Measurements from ENCODE around the gene MALT1.

Gene MALT1

GRCh38 chr18:58637197-58637596, 34.1 kb upstream of the MALT1 start:
- Histone ChIP-seq H3K79me1 (ENCODE audit: low read length) (peaks cover 14% of the 10 kb centered on the region), H2BK5ac (ENCODE audit: low read depth, low read length, poor library complexity) (peak overlapping the region; percentile 44), H2BK120ac (ENCODE audit: insufficient read depth, low read length, poor library complexity) (peak overlapping the region; percentile 85), H3K4me3 (ENCODE audit: low read depth, low read length) (no peak overlapping the region), H3K4me1 (ENCODE audit: control insufficient read depth in 1 of 2, insufficient read depth in 2 of 2, low read length in 2 of 2) (peaks cover 9 to 15% of the 10 kb centered on the region in 2 experiments), H3K18ac (ENCODE audit: low read length) (no peak overlapping the region), H3K27me3 (ENCODE audit: insufficient read depth, low read length) (no peaks in the 10 kb centered on the region), H2BK12ac (ENCODE audit: low read length) (peak overlapping the region; percentile 97), H3K79me2 (ENCODE audit: control insufficient read depth, insufficient read depth, low read length, poor library complexity) (no peaks in the 10 kb centered on the region), H3K14ac (ENCODE audit: low read length) (peak overlapping the region; percentile 63), H3K23ac (ENCODE audit: low read length) (no peak overlapping the region), H3K9me3 (ENCODE audit: insufficient read depth, low read depth, low read length) (no peaks in the 10 kb centered on the region), H2AFZ (ENCODE audit: insufficient read depth, low read length, poor library complexity) (no peak overlapping the region), H3K9ac (ENCODE audit: low read length) (no peak overlapping the region), H3K4ac (ENCODE audit: low read depth, low read length) (peak overlapping the region; percentile 49), H3K4me2 (ENCODE audit: low read length) (no peak overlapping the region), H4K91ac (ENCODE audit: low read depth, low read length) (peak overlapping the region; percentile 81), H4K12ac (ENCODE audit: low read depth, low read length) (peak overlapping the region; percentile 38), H2AK5ac (ENCODE audit: low read length) (peak overlapping the region; percentile 88), H3K36me3 (ENCODE audit: control insufficient read depth in 1 of 2, insufficient read depth in 2 of 2, low read length in 2 of 2) (no peaks in the 10 kb centered on the region), H4K8ac (ENCODE audit: low read depth, low read length) (no peak overlapping the region), H3K27ac (ENCODE audit: low read depth, low read length) (no peak overlapping the region)
- DNase-seq: no peak
- no CpG with 5 or more reads among the region's 6 CpGs for WGBS (ENCODE audit: extremely low coverage, insufficient coverage, insufficient read length)

- Histone ChIP-seq H3K27me3 (ENCODE audit: insufficient read depth, low read length) (no peaks in the 10 kb centered on the region), H3K18ac (ENCODE audit: low read length) (no peak overlapping the region), H4K91ac (ENCODE audit: low read depth, low read length) (peak overlapping the region; percentile 66), H2AK5ac (ENCODE audit: low read length) (peak overlapping the region; percentile 84), H3K4me3 (ENCODE audit: low read depth, low read length) (no peak overlapping the region), H3K14ac (ENCODE audit: low read length) (peak overlapping the region; percentile 59), H3K9me3 (ENCODE audit: insufficient read depth, low read depth, low read length) (no peaks in the 10 kb centered on the region), H3K27ac (ENCODE audit: low read depth, low read length) (no peak overlapping the region), H3K4me2 (ENCODE audit: low read length) (no peak overlapping the region), H4K12ac (ENCODE audit: low read depth, low read length) (no peak overlapping the region), H2BK120ac (ENCODE audit: insufficient read depth, low read length, poor library complexity) (peak overlapping the region; percentile 47), H3K79me2 (ENCODE audit: control insufficient read depth, insufficient read depth, low read length, poor library complexity) (no peaks in the 10 kb centered on the region), H3K4me1 (ENCODE audit: control insufficient read depth in 1 of 2, insufficient read depth in 2 of 2, low read length in 2 of 2) (peaks cover 9 to 15% of the 10 kb centered on the region in 2 experiments), H2BK12ac (ENCODE audit: low read length) (peak overlapping the region; percentile 92), H4K8ac (ENCODE audit: low read depth, low read length) (no peak overlapping the region), H2BK5ac (ENCODE audit: low read depth, low read length, poor library complexity) (peak overlapping the region; percentile 52), H3K23ac (ENCODE audit: low read length) (no peak overlapping the region), H3K4ac (ENCODE audit: low read depth, low read length) (no peak overlapping the region), H3K36me3 (ENCODE audit: control insufficient read depth in 1 of 2, insufficient read depth in 2 of 2, low read length in 2 of 2) (no peaks in the 10 kb centered on the region), H2AFZ (ENCODE audit: insufficient read depth, low read length, poor library complexity) (no peak overlapping the region), H3K9ac (ENCODE audit: low read length) (no peak overlapping the region), H3K79me1 (ENCODE audit: low read length) (peaks cover 14% of the 10 kb centered on the region)
- DNase-seq: no peak
- WGBS (ENCODE audit: extremely low coverage, insufficient coverage, insufficient read length): no CpG with 5 or more reads among the region's 6 CpGs
Measured at GRCh38 chr18:58637946-58638345, 33.3 kb upstream of the MALT1 start.

- no peak overlapping the region for H4K91ac ChIP-seq (ENCODE audit: low read depth, low read length)
- H3K18ac ChIP-seq (ENCODE audit: low read length): no peak overlapping the region
- H3K14ac ChIP-seq (ENCODE audit: low read length): no peak overlapping the region
- H2BK12ac ChIP-seq (ENCODE audit: low read length): no peak overlapping the region
- H4K8ac ChIP-seq (ENCODE audit: low read depth, low read length): no peak overlapping the region
- peak in 1 of 2 donors; percentile 10 for DNase-seq
- H3K36me3 ChIP-seq (ENCODE audit: control insufficient read depth in 1 of 2, insufficient read depth in 2 of 2, low read length in 2 of 2): no peaks in the 10 kb centered on the region
- H2AFZ ChIP-seq (ENCODE audit: insufficient read depth, low read length, poor library complexity): no peak overlapping the region
- no peak overlapping the region for H3K4me2 ChIP-seq (ENCODE audit: low read length)
- no peak overlapping the region for H2AK5ac ChIP-seq (ENCODE audit: low read length)
- peaks cover 14% of the 10 kb centered on the region for H3K79me1 ChIP-seq (ENCODE audit: low read length)
- H3K9me3 ChIP-seq (ENCODE audit: insufficient read depth, low read depth, low read length): no peaks in the 10 kb centered on the region
- H3K4me3 ChIP-seq (ENCODE audit: low read depth, low read length): no peak overlapping the region
- no CpG with 5 or more reads among the region's 2 CpGs for WGBS (ENCODE audit: extremely low coverage, insufficient coverage, insufficient read length)
- H3K4ac ChIP-seq (ENCODE audit: low read depth, low read length): no peak overlapping the region
- no peak overlapping the region for H3K9ac ChIP-seq (ENCODE audit: low read length)
- H3K79me2 ChIP-seq (ENCODE audit: control insufficient read depth, insufficient read depth, low read length, poor library complexity): no peaks in the 10 kb centered on the region
- H2BK120ac ChIP-seq (ENCODE audit: insufficient read depth, low read length, poor library complexity): no peak overlapping the region
- H2BK5ac ChIP-seq (ENCODE audit: low read depth, low read length, poor library complexity): no peak overlapping the region
- H3K4me1 ChIP-seq (ENCODE audit: control insufficient read depth in 1 of 2, insufficient read depth in 2 of 2, low read length in 2 of 2): peaks cover 9 to 15% of the 10 kb centered on the region in 2 experiments
- H3K27ac ChIP-seq (ENCODE audit: low read depth, low read length): no peak overlapping the region
- H3K27me3 ChIP-seq (ENCODE audit: insufficient read depth, low read length): no peaks in the 10 kb centered on the region
- no peak overlapping the region for H3K23ac ChIP-seq (ENCODE audit: low read length)
- no peak overlapping the region for H4K12ac ChIP-seq (ENCODE audit: low read depth, low read length)
Measured at GRCh38 chr18:58638441-58638840, 32.8 kb upstream of the MALT1 start.

GRCh38 chr18:58639237-58639636, 32.0 kb upstream of the MALT1 start:
- WGBS (ENCODE audit: extremely low coverage, insufficient coverage, insufficient read length): no CpG with 5 or more reads among the region's 2 CpGs
- no peaks in the 10 kb centered on the region for H3K9me3 ChIP-seq (ENCODE audit: insufficient read depth, low read depth, low read length)

More at GRCh38 chr18:58639237-58639636, 32.0 kb upstream of the MALT1 start:
- peak overlapping the region; percentile 50 for H4K91ac ChIP-seq (ENCODE audit: low read depth, low read length)
- no peak overlapping the region for H3K4ac ChIP-seq (ENCODE audit: low read depth, low read length)
- no peak overlapping the region for H3K9ac ChIP-seq (ENCODE audit: low read length)
- H3K4me3 ChIP-seq (ENCODE audit: low read depth, low read length): no peak overlapping the region
- H3K79me1 ChIP-seq (ENCODE audit: low read length): peaks cover 14% of the 10 kb centered on the region
- no peak overlapping the region for H2BK5ac ChIP-seq (ENCODE audit: low read depth, low read length, poor library complexity)
- DNase-seq: no peak
- H4K12ac ChIP-seq (ENCODE audit: low read depth, low read length): no peak overlapping the region
- H3K27ac ChIP-seq (ENCODE audit: low read depth, low read length): no peak overlapping the region
- no peak overlapping the region for H4K8ac ChIP-seq (ENCODE audit: low read depth, low read length)
- no peak overlapping the region for H2BK12ac ChIP-seq (ENCODE audit: low read length)
- H3K27me3 ChIP-seq (ENCODE audit: insufficient read depth, low read length): no peaks in the 10 kb centered on the region
- no peaks in the 10 kb centered on the region for H3K79me2 ChIP-seq (ENCODE audit: control insufficient read depth, insufficient read depth, low read length, poor library complexity)
- no peak overlapping the region for H2BK120ac ChIP-seq (ENCODE audit: insufficient read depth, low read length, poor library complexity)
- peaks cover 9 to 15% of the 10 kb centered on the region in 2 experiments for H3K4me1 ChIP-seq (ENCODE audit: control insufficient read depth in 1 of 2, insufficient read depth in 2 of 2, low read length in 2 of 2)
- H2AK5ac ChIP-seq (ENCODE audit: low read length): no peak overlapping the region
- H3K14ac ChIP-seq (ENCODE audit: low read length): no peak overlapping the region
- H3K36me3 ChIP-seq (ENCODE audit: control insufficient read depth in 1 of 2, insufficient read depth in 2 of 2, low read length in 2 of 2): no peaks in the 10 kb centered on the region
- no peak overlapping the region for H2AFZ ChIP-seq (ENCODE audit: insufficient read depth, low read length, poor library complexity)
- no peak overlapping the region for H3K4me2 ChIP-seq (ENCODE audit: low read length)
- no peak overlapping the region for H3K18ac ChIP-seq (ENCODE audit: low read length)
- no peak overlapping the region for H3K23ac ChIP-seq (ENCODE audit: low read length)
